ENCODE measurements around the gene USB1.

USB1 gene

DNA sequence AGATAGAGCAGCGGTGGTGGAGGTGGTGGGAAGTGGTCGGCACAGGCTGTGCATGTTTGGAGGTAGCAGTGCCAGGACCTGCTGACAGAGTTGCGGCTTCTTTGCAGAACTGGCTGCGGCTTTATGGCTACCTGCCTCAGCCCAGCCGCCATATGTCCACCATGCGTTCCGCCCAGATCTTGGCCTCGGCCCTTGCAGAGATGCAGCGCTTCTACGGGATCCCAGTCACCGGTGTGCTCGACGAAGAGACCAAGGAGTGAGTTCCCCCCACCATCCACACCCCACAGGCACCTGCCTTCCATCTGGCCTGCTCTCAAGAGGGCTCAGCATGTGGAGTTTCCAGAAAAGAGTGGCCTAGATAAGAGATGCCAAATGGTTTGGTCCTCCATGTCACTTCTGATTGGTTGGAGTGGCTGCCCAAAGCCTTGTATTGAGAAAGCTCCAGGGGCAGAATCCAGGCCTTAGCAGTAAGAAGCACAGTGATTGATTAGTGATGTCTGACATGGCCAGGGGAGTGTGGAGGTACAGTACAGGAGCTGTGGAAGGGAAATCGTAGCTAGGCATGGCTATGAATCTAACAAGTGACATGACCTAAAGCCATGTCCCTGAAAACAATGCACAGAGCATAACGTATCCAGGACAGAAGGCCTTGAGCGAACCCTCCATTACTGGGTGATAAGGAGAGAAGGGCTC lies 36.3 kb downstream of the USB1 start:
- TF ChIP-seq, protein P1, sequence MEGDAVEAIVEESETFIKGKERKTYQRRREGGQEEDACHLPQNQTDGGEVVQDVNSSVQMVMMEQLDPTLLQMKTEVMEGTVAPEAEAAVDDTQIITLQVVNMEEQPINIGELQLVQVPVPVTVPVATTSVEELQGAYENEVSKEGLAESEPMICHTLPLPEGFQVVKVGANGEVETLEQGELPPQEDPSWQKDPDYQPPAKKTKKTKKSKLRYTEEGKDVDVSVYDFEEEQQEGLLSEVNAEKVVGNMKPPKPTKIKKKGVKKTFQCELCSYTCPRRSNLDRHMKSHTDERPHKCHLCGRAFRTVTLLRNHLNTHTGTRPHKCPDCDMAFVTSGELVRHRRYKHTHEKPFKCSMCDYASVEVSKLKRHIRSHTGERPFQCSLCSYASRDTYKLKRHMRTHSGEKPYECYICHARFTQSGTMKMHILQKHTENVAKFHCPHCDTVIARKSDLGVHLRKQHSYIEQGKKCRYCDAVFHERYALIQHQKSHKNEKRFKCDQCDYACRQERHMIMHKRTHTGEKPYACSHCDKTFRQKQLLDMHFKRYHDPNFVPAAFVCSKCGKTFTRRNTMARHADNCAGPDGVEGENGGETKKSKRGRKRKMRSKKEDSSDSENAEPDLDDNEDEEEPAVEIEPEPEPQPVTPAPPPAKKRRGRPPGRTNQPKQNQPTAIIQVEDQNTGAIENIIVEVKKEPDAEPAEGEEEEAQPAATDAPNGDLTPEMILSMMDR (IDR thresholded peaks at IDR 0.05; ENCODE audit: control insufficient read depth, insufficient read depth, low read depth, low read length, missing control alignments), result no peak
- DNase-seq (ENCODE audit: low read depth), result no peak
- H3K4me3 ChIP-seq (ENCODE audit: control insufficient read depth, low read depth, low read length), result no peak overlapping the region

DNA sequence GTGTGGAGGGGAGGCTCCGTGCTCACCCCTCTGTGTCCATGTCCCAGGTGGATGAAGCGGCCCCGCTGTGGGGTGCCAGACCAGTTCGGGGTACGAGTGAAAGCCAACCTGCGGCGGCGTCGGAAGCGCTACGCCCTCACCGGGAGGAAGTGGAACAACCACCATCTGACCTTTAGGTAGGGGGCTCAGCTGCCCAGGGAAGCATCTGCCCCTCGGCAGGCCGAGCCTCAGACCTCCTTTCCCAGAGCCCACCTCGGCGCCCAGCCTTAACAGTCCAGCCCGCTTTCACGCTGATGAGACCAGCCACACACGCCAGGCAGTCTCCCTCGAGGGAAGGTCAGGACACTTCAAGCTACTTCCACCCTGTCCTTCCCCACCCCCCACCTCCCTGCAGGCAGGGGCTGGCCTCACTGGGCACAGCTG lies 37.0 kb downstream of the USB1 start:
- DNase-seq (ENCODE audit: low read depth), result no peak
- no peak overlapping the region for H3K4me3 ChIP-seq (ENCODE audit: control insufficient read depth, low read depth, low read length)
- TF ChIP-seq, protein P1 (IDR thresholded peaks at IDR 0.05; ENCODE audit: control insufficient read depth, insufficient read depth, low read depth, low read length, missing control alignments), result no peak

DNA sequence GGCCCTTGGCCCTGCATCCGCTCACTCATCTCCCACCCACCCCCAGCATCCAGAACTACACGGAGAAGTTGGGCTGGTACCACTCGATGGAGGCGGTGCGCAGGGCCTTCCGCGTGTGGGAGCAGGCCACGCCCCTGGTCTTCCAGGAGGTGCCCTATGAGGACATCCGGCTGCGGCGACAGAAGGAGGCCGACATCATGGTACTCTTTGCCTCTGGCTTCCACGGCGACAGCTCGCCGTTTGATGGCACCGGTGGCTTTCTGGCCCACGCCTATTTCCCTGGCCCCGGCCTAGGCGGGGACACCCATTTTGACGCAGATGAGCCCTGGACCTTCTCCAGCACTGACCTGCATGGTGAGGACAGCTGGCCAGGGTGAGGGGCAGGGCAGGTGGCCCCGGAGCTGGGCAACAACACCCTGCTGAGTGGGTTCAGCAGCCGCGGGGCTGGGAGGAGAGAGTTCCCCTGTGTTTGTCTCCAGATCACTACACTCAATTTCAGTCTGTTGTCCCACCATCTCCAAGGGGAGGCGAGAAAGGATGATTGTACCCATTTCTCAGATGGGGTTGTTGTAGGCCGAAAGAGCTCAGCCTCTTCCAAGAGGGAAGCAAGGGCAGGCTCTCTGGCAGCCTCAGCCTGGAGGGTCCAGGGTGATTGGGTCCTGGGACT lies 38.8 kb downstream of the USB1 start:
- no peak for DNase-seq (ENCODE audit: low read depth)
- TF ChIP-seq, protein P1 (IDR thresholded peaks at IDR 0.05; ENCODE audit: control insufficient read depth, insufficient read depth, low read depth, low read length, missing control alignments), result no peak
- no peak overlapping the region for H3K4me3 ChIP-seq (ENCODE audit: control insufficient read depth, low read depth, low read length)

DNA sequence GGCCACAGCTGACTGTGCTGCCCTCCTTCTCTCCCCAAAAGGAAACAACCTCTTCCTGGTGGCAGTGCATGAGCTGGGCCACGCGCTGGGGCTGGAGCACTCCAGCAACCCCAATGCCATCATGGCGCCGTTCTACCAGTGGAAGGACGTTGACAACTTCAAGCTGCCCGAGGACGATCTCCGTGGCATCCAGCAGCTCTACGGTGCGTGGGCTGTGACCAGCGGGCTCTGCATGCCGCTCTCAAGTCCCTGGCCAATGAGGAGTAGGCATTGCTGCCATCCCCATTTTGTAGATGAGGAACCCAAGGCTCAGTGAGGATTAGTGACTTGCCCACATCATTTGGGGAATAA lies 39.3 kb downstream of the USB1 start:
- no peak overlapping the region for H3K4me3 ChIP-seq (ENCODE audit: control insufficient read depth, low read depth, low read length)
- TF ChIP-seq, protein P1 (IDR thresholded peaks at IDR 0.05; ENCODE audit: control insufficient read depth, insufficient read depth, low read depth, low read length, missing control alignments), result no peak
- DNase-seq (ENCODE audit: low read depth), result no peak

GRCh38 chr16:58040945-58041627 lies 39.9 kb downstream of the USB1 start:
- TF ChIP-seq, protein P1 (IDR thresholded peaks at IDR 0.05; ENCODE audit: control insufficient read depth, insufficient read depth, low read depth, low read length, missing control alignments), result no peak
- DNase-seq (ENCODE audit: low read depth), result no peak
- no peak overlapping the region for H3K4me3 ChIP-seq (ENCODE audit: control insufficient read depth, low read depth, low read length)

DNA sequence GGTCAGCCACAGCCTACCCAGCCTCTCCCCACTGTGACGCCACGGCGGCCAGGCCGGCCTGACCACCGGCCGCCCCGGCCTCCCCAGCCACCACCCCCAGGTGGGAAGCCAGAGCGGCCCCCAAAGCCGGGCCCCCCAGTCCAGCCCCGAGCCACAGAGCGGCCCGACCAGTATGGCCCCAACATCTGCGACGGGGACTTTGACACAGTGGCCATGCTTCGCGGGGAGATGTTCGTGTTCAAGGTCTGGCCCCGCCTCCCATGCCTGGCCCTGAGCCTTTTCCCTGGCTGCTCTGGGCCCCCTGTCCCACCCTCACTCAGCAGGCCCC lies 40.4 kb downstream of the USB1 start:
- no peak for DNase-seq (ENCODE audit: low read depth)
- TF ChIP-seq, protein P1 (IDR thresholded peaks at IDR 0.05; ENCODE audit: control insufficient read depth, insufficient read depth, low read depth, low read length, missing control alignments), result no peak
- no peak overlapping the region for H3K4me3 ChIP-seq (ENCODE audit: control insufficient read depth, low read depth, low read length)
